Heart right ventricle (tissue), 16 donors: ENCODE measurements around the gene FOXO3. TPM values are rescaled to one million over a fixed set of nuclear protein-coding genes. Genes with fewer than 3 reads are reported as not detected.
A peak's percentile ranks its signal among the peaks of the same experiment; 100 is the strongest.

Experiments used
- ATAC-seq, 8 donors: fragments of 200-7000 bp; cut with Tn5 transposase; one replicate each; pipeline ENCODE4 v1.9.1; 2020; ENCODE audit warnings: mild to moderate bottlenecking in 8 of 8, moderate library complexity in 8 of 8, moderate number of reproducible peaks in 1 of 8
- DNase-seq, 2 donors: peaks; one replicate each; pipeline ENCODE4 v3.0.0-alpha.2; 2020
- H3K27ac ChIP-seq, 10 donors: fragments of 200-600 bp; sonication (generic) in 2 of 10; one replicate each; pipeline versions ENCODE4 v1.5.0 to v1.8.0; 2020 to 2022; ENCODE audit warnings: mild to moderate bottlenecking in 3 of 10
- H3K27me3 ChIP-seq, 7 donors: fragments of 200-600 bp; one replicate each; pipeline ENCODE4 v1.8.0; 2021 to 2022; ENCODE audit warnings: mild to moderate bottlenecking in 2 of 7
- H3K36me3 ChIP-seq, 9 donors: fragments of 200-600 bp; sonication (generic) in 1 of 9; one replicate each; pipeline versions ENCODE4 v1.5.0 to v1.8.0; 2020 to 2022; ENCODE audit warnings: mild to moderate bottlenecking in 2 of 9
- H3K4me1 ChIP-seq, 9 donors: fragments of 200-600 bp; sonication (generic) in 1 of 9; one replicate each; pipeline versions ENCODE4 v1.5.0 to v1.8.0; 2020 to 2022; ENCODE audit warnings: mild to moderate bottlenecking in 4 of 9
- H3K4me3 ChIP-seq, 10 donors: fragments of 200-600 bp; sonication (generic) in 2 of 10; one replicate each; pipeline versions ENCODE4 v1.5.0 to v1.8.0; 2020 to 2022; ENCODE audit warnings: mild to moderate bottlenecking in 7 of 10, moderate library complexity in 2 of 10
- H3K9me3 ChIP-seq, 11 donors: fragments of 200-600 bp in 10 of 11; sonication (generic) in 2 of 11; one replicate each; pipeline versions ENCODE4 v1.5.0 to v1.8.0; 2013 to 2022; ENCODE audit warnings: mild to moderate bottlenecking in 2 of 11, control low read depth in 1 of 11, moderate library complexity in 1 of 11
- WGBS, 2 donors: extraction: QIAGEN DNeasy Blood & Tissue Kit; methylation state at CpG; one replicate each; pipeline ENCODE4 v1.1.7; 2013; ENCODE audit warnings: inconsistent platforms in 1 of 2; 5-methylcytosine and 5-hydroxymethylcytosine counted together
- intact Hi-C, 10 donors: fragments of 100-400 bp; cut with DNase I; formaldehyde crosslinking; loops; one replicate each; pipeline versions ENCODE4 v1.11.1 to v1.14.2; 2022
- polyA plus RNA-seq, 2 donors: library from polyadenylated mRNA; stranded (reverse); fragments of 200-250 nt; gene quantifications; one replicate each; pipeline ENCODE4 v1.2.3, GENCODE V29; 2013
- total RNA-seq, 10 donors: library from RNA; stranded (reverse); fragmentation: NEBNext Ultra II Directional in 3 of 10; extraction: Animal tissue kit (Norgen Biotek cat#: 25700) in 3 of 10; gene quantifications; one replicate each; pipeline versions ENCODE4 v1.2.1 to v1.2.4, GENCODE V29; 2021 to 2023
- TF ChIP-seq, protein P1 (sequence below), 9 donors: fragments of 200-600 bp; sonication (generic) in 2 of 9; IDR thresholded peaks; one replicate each; pipeline versions ENCODE4 v1.5.0 to v1.8.0; 2021 to 2022; ENCODE audit warnings: antibody characterized with exemption in 9 of 9, mild to moderate bottlenecking in 5 of 9, moderate library complexity in 1 of 9
- donor health status: Arrhythmogenic right ventricular cardiomyopathy.
- donor health status: ischemic (EF 13 %, LVEDD 7.1; RV severe dilation, severe dysfunction).
- donor health status: healthy with polysubstance abuse.
- donor health status: DM: no; HTN: yes; CAD: no.
- donor health status: DM: no; HTN: no; CAD: no.
- donor health status: ischemic (EF 25% LVEDD 6.9; RV normal size, moderate dysfunction).
- donor health status: ischemic (EF 25% LVEDD 5.7; RV mildly dilated, moderate dysfunction).
- donor health status: healthy.
- donor health status: DM: yes; HTN: yes; CAD: no.
- donor health status: Ischemic cardiomyopathy.
- donor health status: ischemic (EF 35%, LVEDD 5.7; RV mildly dilated, moderate dysfunction).
- donor health status: nonischemic (EF 11% LVEDD 7.7; RV severe dilation, severe dysfunction).
- donor health status: DM: yes; HTN: yes; CAD: no.
- donor health status: PGD.
- donor health status: ischemic (EF 29% LVEDD 5.4; RV normal size, mild dysfunction).
- donor health status: nonischemic (EF 23%, LVEDD 6.1; RV moderate dilation, normal function).

Gene FOXO3
- total and polyA plus RNA-seq, 12 donors = 16.8 to 52.6 (median 37.0) TPM

- DNase-seq (peak in 1 of 2 donors; percentile 57), ATAC-seq (peak in 7 of 8 donors; percentile 16 to 63 (median 47))
- peaks cover 0 to 48% (median 24%) of the 10 kb centered on the region in 9 donors for H3K36me3 ChIP-seq
- peaks cover 12 to 85% (median 66%) of the 10 kb centered on the region in 9 donors for H3K4me1 ChIP-seq
- peak overlapping the region in 5 of 10 donors; percentile 13 to 93 (median 75) for H3K4me3 ChIP-seq
- WGBS, 2 donors = 0% methylated on average over 4 of the region's 4 CpGs
- no peaks in the 10 kb centered on the region for H3K9me3 ChIP-seq
- H3K27me3 ChIP-seq = no peaks in the 10 kb centered on the region
- intact Hi-C loops = loop anchor here in 6 of 10 donors (1.0 to 10.0 kb wide), 5 partner anchors 26 to 109 kb away; no protein-coding TSS in a partner anchor
- TF ChIP-seq, protein P1, sequence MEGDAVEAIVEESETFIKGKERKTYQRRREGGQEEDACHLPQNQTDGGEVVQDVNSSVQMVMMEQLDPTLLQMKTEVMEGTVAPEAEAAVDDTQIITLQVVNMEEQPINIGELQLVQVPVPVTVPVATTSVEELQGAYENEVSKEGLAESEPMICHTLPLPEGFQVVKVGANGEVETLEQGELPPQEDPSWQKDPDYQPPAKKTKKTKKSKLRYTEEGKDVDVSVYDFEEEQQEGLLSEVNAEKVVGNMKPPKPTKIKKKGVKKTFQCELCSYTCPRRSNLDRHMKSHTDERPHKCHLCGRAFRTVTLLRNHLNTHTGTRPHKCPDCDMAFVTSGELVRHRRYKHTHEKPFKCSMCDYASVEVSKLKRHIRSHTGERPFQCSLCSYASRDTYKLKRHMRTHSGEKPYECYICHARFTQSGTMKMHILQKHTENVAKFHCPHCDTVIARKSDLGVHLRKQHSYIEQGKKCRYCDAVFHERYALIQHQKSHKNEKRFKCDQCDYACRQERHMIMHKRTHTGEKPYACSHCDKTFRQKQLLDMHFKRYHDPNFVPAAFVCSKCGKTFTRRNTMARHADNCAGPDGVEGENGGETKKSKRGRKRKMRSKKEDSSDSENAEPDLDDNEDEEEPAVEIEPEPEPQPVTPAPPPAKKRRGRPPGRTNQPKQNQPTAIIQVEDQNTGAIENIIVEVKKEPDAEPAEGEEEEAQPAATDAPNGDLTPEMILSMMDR (IDR thresholded peaks at IDR 0.05) = peak in 4 of 9 donors; percentile 22 to 48 (median 42)
- peak overlapping the region; percentile 14 to 100 (median 96) for H3K27ac ChIP-seq
Measured at GRCh38 chr6:108565893-108566292, 5.2 kb downstream of the FOXO3 start.

DNA sequence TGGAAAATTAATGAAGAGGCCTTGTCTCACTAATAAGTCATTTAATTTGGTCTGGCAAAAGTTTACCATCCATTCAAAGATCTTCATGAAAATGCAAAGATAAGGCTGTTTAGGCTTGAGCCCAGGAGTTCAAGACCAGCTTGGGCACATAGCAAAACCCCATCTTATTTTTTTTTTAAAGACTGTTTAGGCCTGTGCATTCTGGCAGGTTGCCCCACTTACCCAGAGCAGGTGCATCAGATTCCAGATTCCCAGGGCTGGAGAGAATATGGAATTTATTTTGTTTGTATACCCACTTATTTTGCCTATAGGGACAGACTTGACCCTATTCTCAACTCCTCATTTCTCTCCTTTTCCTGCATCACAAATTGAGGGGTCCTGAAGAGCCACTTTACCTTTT lies 5.7 kb downstream of the FOXO3 start:
- no peaks in the 10 kb centered on the region for H3K27me3 ChIP-seq
- peak overlapping the region; percentile 13 to 100 (median 96) for H3K27ac ChIP-seq
- peak overlapping the region in 2 of 10 donors; percentile 75 to 93 for H3K4me3 ChIP-seq
- peaks cover 0 to 53% (median 24%) of the 10 kb centered on the region in 9 donors for H3K36me3 ChIP-seq
- ATAC-seq = no peak
- TF ChIP-seq, protein P1 (IDR thresholded peaks at IDR 0.05) = no peak
- intact Hi-C loops = loop anchor here in 6 of 10 donors (5.0 to 10.0 kb wide), 4 partner anchors 48 to 108 kb away; no protein-coding TSS in a partner anchor
- no peak for DNase-seq
- H3K4me1 ChIP-seq = peaks cover 12 to 90% (median 66%) of the 10 kb centered on the region in 9 donors
- no peaks in the 10 kb centered on the region for H3K9me3 ChIP-seq

DNA sequence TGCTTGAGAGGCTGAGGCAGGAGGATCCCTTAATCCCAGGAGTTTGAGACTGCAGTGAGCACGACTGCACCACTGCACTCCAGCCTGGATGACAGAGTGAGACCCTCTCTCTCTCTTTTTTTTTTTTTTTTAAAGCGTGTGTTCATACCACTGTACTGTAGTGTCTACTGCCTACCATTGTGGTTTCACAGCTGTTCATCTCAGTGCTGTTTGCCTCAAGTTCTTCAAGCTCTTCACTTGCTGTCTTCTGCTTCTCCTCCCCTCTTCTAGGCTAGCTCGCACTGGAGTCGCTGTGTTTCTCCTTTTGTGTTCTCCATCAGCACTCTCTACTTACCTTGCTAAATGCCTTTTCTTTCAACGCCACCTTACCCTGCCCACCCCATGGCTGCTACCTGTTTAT lies 7.4 kb downstream of the FOXO3 start:
- ATAC-seq = no peak
- H3K27ac ChIP-seq = no peak overlapping the region
- 92 to 93% methylated on average over 5 of the region's 5 CpGs for WGBS, 2 donors
- DNase-seq = no peak
- H3K9me3 ChIP-seq = no peaks in the 10 kb centered on the region
- TF ChIP-seq, protein P1 (IDR thresholded peaks at IDR 0.05) = no peak
- no peaks in the 10 kb centered on the region for H3K27me3 ChIP-seq
- peaks cover 12 to 87% (median 62%) of the 10 kb centered on the region in 9 donors for H3K4me1 ChIP-seq
- H3K4me3 ChIP-seq = no peak overlapping the region
- intact Hi-C loops = loop anchor here in 6 of 10 donors (5.0 to 10.0 kb wide), 4 partner anchors 47 to 107 kb away; no protein-coding TSS in a partner anchor
- peaks cover 0 to 69% (median 24%) of the 10 kb centered on the region in 9 donors for H3K36me3 ChIP-seq

DNA sequence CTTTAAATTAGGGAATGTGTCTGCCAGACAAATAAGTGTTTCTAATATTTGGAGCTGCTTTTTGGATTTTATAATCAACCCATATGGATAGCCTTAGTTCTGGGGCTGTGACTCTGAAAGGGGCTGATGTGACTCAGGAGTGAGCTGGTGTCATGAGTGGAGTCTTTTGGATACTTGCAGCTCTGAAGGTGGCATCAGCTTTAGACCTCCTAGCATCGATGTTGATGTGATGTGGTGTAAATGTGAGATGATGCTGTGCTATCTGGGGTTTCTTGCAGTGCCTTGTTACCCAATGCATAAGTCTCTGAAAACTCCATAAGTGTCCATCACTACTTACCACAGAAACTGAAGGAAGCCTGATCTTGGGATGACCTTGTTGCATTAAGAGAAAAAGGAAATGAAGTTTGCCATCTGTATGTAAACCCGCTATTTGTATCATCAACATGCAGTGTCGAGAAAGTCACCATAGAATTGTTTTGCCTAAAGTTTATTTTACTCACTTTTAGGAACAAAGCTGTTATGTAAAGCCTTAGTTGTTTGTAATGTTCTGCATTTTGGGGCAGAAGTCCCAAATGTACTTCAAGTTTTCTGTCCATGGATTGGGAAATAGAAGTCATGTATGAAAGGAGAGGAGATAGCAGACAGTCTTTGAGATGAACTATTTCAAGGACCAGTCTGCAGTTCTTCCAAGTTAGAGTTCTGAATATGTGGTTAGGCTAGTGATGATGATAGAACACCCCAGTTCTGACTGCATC lies 8.0 kb downstream of the FOXO3 start:
- TF ChIP-seq, protein P1 (IDR thresholded peaks at IDR 0.05) = no peak
- intact Hi-C loops = loop anchor here in 6 of 10 donors (5.0 to 10.0 kb wide), 4 partner anchors 46 to 106 kb away; no protein-coding TSS in a partner anchor
- no peak overlapping the region for H3K4me3 ChIP-seq
- H3K36me3 ChIP-seq = peaks cover 0 to 75% (median 24%) of the 10 kb centered on the region in 9 donors
- ATAC-seq (no peak), DNase-seq (no peak)
- H3K27me3 ChIP-seq = no peaks in the 10 kb centered on the region
- H3K27ac ChIP-seq = no peak overlapping the region
- WGBS, 2 donors = 87 to 93% methylated on average over 3 of the region's 3 CpGs
- H3K4me1 ChIP-seq = peaks cover 12 to 83% (median 61%) of the 10 kb centered on the region in 9 donors
- H3K9me3 ChIP-seq = no peaks in the 10 kb centered on the region
